Iris pigment epithelial cell (primary cell): ENCODE data around the gene PPIH.
"Not testable (repeated sequence)": the region's sequence is repeated elsewhere in the genome, so short reads cannot be mapped to it uniquely, and the experiment has no call there.

Experiments used
- DNase-seq: peaks from one replicate; pipeline ENCODE4 v3.0.0-alpha.2; 2011; ENCODE audit warnings: low read depth

The PPIH gene

GRCh38 chr1:42682484-42682738 is 24.2 kb downstream of the PPIH start:
- DNase-seq: not testable (repeated sequence)

GRCh38 chr1:42682739-42683531 is 24.7 kb downstream of the PPIH start:
- DNase-seq: peak; percentile 77

- DNase-seq: peak; percentile 31
Observed at GRCh38 chr1:42684139-42684538, 25.9 kb downstream of the PPIH start.

GRCh38 chr1:42686418-42686817 is 28.2 kb downstream of the PPIH start:
- no peak for DNase-seq

GRCh38 chr1:42689912-42690311 is 31.7 kb downstream of the PPIH start:
- DNase-seq: no peak

- DNase-seq: peak; percentile 30
Observed at GRCh38 chr1:42690477-42691156, 32.4 kb downstream of the PPIH start.

- no peak for DNase-seq
Observed at GRCh38 chr1:42691157-42691498, 32.9 kb downstream of the PPIH start.

GRCh38 chr1:42692461-42692860 is 34.2 kb downstream of the PPIH start:
- DNase-seq: no peak

- no peak for DNase-seq
Observed at GRCh38 chr1:42692911-42693310, 34.7 kb downstream of the PPIH start.

GRCh38 chr1:42698081-42698813 is 40.0 kb downstream of the PPIH start:
- no peak for DNase-seq

GRCh38 chr1:42700006-42700405 is 41.8 kb downstream of the PPIH start:
- peak; percentile 11 for DNase-seq

GRCh38 chr1:42703888-42704464 is 45.8 kb downstream of the PPIH start:
- no peak for DNase-seq

GRCh38 chr1:42712808-42713207 is 54.6 kb downstream of the PPIH start:
- not testable (repeated sequence) for DNase-seq

- no peak for DNase-seq
Observed at GRCh38 chr1:42713293-42713692, 55.1 kb downstream of the PPIH start.

GRCh38 chr1:42714441-42714840 is 56.2 kb downstream of the PPIH start:
- DNase-seq: not testable (repeated sequence)

- DNase-seq: no peak
Observed at GRCh38 chr1:42720868-42721267, 62.6 kb downstream of the PPIH start.

GRCh38 chr1:42721926-42722325 is 63.7 kb downstream of the PPIH start:
- peak; percentile 11 for DNase-seq

- not testable (repeated sequence) for DNase-seq
Observed at GRCh38 chr1:42722403-42722802, 64.2 kb downstream of the PPIH start.

- DNase-seq: no peak
Observed at GRCh38 chr1:42723511-42723910, 65.3 kb downstream of the PPIH start.

GRCh38 chr1:42725820-42726219 is 67.6 kb downstream of the PPIH start:
- DNase-seq: not testable (repeated sequence)
